Breast epithelium (tissue), 4 donors: ENCODE results near the gene TNRC18. TPM values are rescaled to one million over a fixed set of nuclear protein-coding genes. Genes with fewer than 3 reads are reported as not detected.
"Not testable (repeated sequence)": the region's sequence is repeated elsewhere in the genome, so short reads cannot be mapped to it uniquely, and the experiment has no call there.

Source experiments
- DNase-seq, 2 donors: peaks; one replicate each; pipeline ENCODE4 v3.0.0-alpha.2; 2019; ENCODE audit warnings: low spot score in 2 of 2
- H3K27ac ChIP-seq, 2 donors: fragments of 200-600 bp; sonication (generic) in 1 of 2; one replicate each; pipeline ENCODE4 v1.5.1; 2016 to 2019; ENCODE audit warnings: mild to moderate bottlenecking in 1 of 2
- H3K27me3 ChIP-seq, 2 donors: fragments of 200-600 bp; sonication (generic) in 1 of 2; one replicate each; pipeline versions ENCODE4 v1.5.1 to v1.6.0; 2017 to 2019; ENCODE audit warnings: control low read depth in 1 of 2, mild to moderate bottlenecking in 1 of 2
- H3K36me3 ChIP-seq: fragments of 200-600 bp; one replicate; pipeline ENCODE4 v1.5.1; 2019
- H3K4me1 ChIP-seq, 2 donors: fragments of 200-600 bp; sonication (generic); one replicate each; pipeline ENCODE4 v1.5.1; 2016 to 2019; ENCODE audit warnings: control low read depth in 1 of 2
- H3K4me3 ChIP-seq, 3 donors: fragments of 200-600 bp; sonication (generic); 1 replicate in 2 of 3; 2 replicates in 1 of 3; pipeline ENCODE4 v1.5.1; 2016 to 2019; ENCODE audit warnings: mild to moderate bottlenecking in 3 of 3, moderate library complexity in 2 of 3
- H3K9me3 ChIP-seq, 2 donors: fragments of 200-600 bp; sonication (generic) in 1 of 2; one replicate each; pipeline ENCODE4 v1.5.1; 2016 to 2019; ENCODE audit warnings: control low read depth in 1 of 2
- POLR2A ChIP-seq: fragments of 450-650 bp; IDR thresholded peaks from one replicate; pipeline ENCODE4 v1.6.1; 2016; ENCODE audit warnings: antibody characterized with exemption, mild to moderate bottlenecking, moderate library complexity
- POLR2AphosphoS5 ChIP-seq, 3 donors: sonication (generic); formaldehyde crosslinking; IDR thresholded peaks; one replicate each; pipeline ENCODE4 v1.6.1; 2017; ENCODE audit warnings: antibody characterized with exemption in 3 of 3
- intact Hi-C: fragments of 100-400 bp; cut with DNase I; formaldehyde crosslinking; loops from one replicate; pipeline ENCODE4 v1.15.1; 2023; ENCODE audit warnings: low total_unique reads
- total RNA-seq, 3 donors: library from RNA; depleted of rRNA; stranded (reverse); fragments of >200 nt; gene quantifications; one replicate each; pipeline ENCODE4 v1.1.0, GENCODE V29; 2016
- TF ChIP-seq, protein P1 (sequence below), 3 donors: fragments of 450-650 bp; IDR thresholded peaks; one replicate each; pipeline ENCODE4 v1.5.1; 2016 to 2017; ENCODE audit warnings: antibody characterized with exemption in 3 of 3, mild to moderate bottlenecking in 3 of 3, moderate library complexity in 3 of 3

TNRC18 gene
- total RNA-seq, 3 donors from 2014 or later: 32.2 to 72.4 (median 36.9) TPM

DNA sequence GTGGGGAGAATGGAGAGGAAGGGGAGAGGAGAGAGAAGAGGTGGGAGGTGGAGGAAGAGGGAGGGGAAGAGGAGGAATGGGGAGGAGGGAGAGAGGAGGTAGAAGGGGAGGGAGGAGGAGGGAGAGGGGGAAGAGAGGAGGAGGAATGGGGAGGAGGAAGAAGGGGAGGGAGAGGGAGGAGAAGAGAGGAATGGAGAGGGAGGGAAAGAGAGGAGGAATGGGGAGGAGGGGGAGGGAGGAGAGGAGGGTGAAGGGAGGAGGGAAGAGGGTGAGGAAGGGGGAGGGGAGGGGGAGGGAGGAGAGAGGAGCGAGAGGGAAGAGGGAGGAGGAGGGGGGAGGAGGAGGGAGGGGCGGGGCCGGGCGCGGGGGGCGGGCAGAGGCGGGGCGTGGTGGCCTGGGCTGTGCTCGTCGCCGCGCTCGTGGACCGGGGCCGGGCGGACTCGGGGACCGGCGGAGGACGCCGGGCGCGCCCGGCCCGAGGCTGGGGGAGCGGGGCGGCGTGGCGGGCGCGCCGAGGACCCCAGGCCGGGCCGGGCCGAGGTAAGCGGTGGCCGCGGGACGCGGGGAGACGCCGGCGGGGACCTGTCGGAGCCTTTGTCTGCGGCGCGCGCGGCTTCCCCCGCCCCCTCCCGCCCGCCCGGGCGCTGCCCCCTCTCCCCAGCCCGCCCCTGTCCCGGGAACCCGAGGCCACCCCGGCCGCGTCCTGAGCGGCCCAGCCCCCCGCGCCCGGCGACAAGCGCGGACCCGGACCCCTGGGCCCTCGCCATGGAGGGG, 140.9 kb downstream of the TNRC18 start, which contains the start of gene SLC29A4:
TSS of gene SLC29A4 (plus strand) at position 401 of the 774 bp plus-strand sequence. CDS start 4,874 bp downstream, outside the sequence.
- TF ChIP-seq, protein P1, sequence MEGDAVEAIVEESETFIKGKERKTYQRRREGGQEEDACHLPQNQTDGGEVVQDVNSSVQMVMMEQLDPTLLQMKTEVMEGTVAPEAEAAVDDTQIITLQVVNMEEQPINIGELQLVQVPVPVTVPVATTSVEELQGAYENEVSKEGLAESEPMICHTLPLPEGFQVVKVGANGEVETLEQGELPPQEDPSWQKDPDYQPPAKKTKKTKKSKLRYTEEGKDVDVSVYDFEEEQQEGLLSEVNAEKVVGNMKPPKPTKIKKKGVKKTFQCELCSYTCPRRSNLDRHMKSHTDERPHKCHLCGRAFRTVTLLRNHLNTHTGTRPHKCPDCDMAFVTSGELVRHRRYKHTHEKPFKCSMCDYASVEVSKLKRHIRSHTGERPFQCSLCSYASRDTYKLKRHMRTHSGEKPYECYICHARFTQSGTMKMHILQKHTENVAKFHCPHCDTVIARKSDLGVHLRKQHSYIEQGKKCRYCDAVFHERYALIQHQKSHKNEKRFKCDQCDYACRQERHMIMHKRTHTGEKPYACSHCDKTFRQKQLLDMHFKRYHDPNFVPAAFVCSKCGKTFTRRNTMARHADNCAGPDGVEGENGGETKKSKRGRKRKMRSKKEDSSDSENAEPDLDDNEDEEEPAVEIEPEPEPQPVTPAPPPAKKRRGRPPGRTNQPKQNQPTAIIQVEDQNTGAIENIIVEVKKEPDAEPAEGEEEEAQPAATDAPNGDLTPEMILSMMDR (IDR thresholded peaks at IDR 0.05): no peak
- TF ChIP-seq POLR2AphosphoS5 (IDR thresholded peaks at IDR 0.05): no peak
- no peak for TF ChIP-seq POLR2A
- peak within 1 kb of the TSS; percentile 38 to 65 (median 57) for H3K4me3 ChIP-seq
- no peak for DNase-seq
- H3K9me3 ChIP-seq: no peaks in the 10 kb centered on the region
- no peaks in the 10 kb centered on the region for H3K4me1 ChIP-seq
- H3K27me3 ChIP-seq: no peaks in the 10 kb centered on the region
- H3K27ac ChIP-seq: no peak within 1 kb of the TSS
- H3K36me3 ChIP-seq: no peaks in the 10 kb centered on the region
- intact Hi-C loops: no loop called here

DNA sequence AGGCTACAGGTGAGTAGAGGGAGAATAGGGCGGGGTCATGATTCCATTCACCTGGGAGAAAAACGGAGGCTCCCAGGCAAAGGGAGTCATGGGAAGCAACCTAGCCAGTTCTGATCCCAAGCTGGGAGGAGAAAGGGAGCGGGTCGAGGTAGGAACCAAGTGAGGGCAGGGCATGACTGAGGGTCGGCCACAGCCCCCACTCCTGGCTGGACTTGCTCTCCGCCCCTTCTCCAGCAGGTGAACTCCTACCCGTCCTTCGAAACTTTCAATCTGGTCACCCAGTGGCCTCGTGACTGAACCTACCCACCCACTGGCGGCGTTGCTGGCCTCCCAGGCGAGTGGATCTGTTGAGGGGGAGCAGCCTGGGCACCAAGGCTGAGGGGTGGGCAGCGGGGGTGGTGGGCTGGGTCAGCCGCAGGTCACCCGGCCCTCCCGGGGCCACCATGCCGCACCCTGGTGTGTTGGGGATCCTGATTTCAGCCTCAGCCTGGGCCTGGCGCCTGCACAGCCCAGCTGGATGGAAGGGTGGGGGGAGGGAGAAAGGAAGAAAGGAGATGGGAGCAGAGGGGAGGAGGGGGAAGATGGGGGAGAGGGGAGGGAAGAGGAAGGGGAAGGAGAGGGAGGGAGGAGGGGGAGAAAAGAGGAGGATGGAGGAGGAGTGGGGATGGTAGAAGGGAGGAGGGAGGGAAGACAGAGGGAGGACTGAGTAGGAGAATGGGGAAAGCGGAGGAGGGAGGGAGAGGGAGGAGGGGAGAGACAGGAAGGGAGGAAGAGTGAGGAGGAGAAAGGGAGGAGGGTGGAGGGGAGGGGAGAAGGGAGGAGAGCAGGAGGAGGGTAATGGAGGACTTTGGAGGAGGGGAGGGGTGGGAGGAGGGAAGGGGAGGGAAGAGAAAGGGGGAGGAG, 141.8 kb downstream of the TNRC18 start:
- not testable (repeated sequence) for H3K27ac ChIP-seq

DNA sequence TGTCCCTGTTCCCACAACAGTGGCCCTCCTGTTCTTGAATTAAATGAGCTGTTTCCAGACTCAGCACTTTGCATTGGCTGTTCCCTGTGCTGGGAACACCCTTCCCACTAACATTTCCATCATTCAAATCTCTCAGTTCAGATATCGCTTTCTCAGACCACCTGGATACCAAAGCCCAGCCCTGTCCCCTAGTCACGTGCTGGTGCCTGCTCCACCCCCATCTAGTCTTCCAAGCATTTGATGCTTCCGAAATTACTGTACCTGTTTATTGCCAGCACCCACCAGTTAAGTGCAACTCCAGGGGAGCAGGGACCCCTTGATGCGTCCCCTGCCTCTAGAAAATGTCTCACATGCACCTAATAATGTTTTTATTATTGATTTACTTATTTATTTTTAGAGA, 143.9 kb downstream of the TNRC18 start:
- no peak overlapping the region for H3K27ac ChIP-seq
- no peaks in the 10 kb centered on the region for H3K27me3 ChIP-seq
- H3K4me1 ChIP-seq: no peaks in the 10 kb centered on the region
- no peak for DNase-seq
- no peaks in the 10 kb centered on the region for H3K9me3 ChIP-seq
- no peak overlapping the region for H3K4me3 ChIP-seq
- intact Hi-C loops: loop anchor here (2.0 kb wide), 1 partner anchor 49 kb away; no protein-coding TSS in a partner anchor
- TF ChIP-seq POLR2AphosphoS5 (IDR thresholded peaks at IDR 0.05) (no peak), POLR2A (no peak)
- TF ChIP-seq, protein P1 (IDR thresholded peaks at IDR 0.05): no peak
- no peaks in the 10 kb centered on the region for H3K36me3 ChIP-seq

More for the DNA sequence above, 141.8 kb downstream of the TNRC18 start:
- H3K4me1 ChIP-seq, H3K4me3 ChIP-seq, H3K9me3 ChIP-seq, H3K27me3 ChIP-seq, DNase-seq, intact Hi-C loops, H3K36me3 ChIP-seq: not testable (repeated sequence)

DNA sequence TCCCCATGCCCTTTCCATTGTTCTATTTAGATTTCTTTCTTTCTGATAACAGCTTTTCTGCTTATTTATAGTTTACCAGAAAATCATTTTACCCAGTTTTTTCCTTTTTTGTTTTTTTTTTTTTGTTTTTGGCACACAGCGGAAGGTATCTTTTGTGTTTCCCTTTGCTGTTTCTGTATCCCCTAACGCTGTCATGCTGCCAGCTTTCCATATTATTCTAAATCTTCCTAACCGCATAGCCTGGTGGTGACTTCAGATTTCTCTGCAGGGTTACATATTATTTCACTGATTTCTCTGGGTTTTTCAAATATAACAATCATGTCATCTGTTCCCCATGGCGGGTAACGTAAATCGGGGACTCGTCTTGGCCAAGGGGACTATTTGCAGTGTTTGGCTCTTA, 144.9 kb downstream of the TNRC18 start:
- H3K27ac ChIP-seq: no peak overlapping the region
- intact Hi-C loops: loop anchor here (2.0 kb wide), 1 partner anchor 48 kb away; no protein-coding TSS in a partner anchor

DNA sequence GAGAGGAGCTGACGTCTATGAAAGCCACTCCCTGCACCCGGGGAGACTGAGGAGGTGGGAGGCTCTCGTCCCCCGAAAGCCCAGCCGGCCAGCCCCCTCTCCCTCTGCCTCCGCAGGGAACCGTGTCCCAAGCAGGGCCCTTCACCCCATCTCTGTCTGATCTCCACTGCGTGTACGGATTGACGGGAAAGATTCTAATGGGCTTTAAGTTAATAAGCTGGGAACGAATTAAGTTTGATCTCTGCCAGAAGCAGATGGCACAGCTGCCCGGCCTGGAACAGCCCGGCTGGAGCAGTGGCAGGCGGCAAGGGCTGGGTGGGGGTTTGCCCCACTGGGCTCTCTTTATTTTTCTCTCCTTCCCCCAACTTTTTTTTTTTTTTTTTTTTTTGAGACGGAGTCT, 147.0 kb downstream of the TNRC18 start:
- no peak overlapping the region for H3K27ac ChIP-seq
- TF ChIP-seq, protein P1 (IDR thresholded peaks at IDR 0.05): no peak
- TF ChIP-seq POLR2A (no peak), POLR2AphosphoS5 (IDR thresholded peaks at IDR 0.05) (no peak)
- no peak overlapping the region for H3K4me3 ChIP-seq
- intact Hi-C loops: no loop called here
- H3K9me3 ChIP-seq: no peaks in the 10 kb centered on the region
- DNase-seq: no peak
- no peaks in the 10 kb centered on the region for H3K36me3 ChIP-seq
- no peaks in the 10 kb centered on the region for H3K27me3 ChIP-seq
- H3K4me1 ChIP-seq: no peaks in the 10 kb centered on the region

More for the DNA sequence above, 144.9 kb downstream of the TNRC18 start:
- no peak for TF ChIP-seq POLR2AphosphoS5 (IDR thresholded peaks at IDR 0.05)
- TF ChIP-seq, protein P1 (IDR thresholded peaks at IDR 0.05): no peak
- no peak for TF ChIP-seq POLR2A
- Histone ChIP-seq H3K27me3 (no peaks in the 10 kb centered on the region), H3K4me3 (no peak overlapping the region), H3K9me3 (no peaks in the 10 kb centered on the region), H3K36me3 (no peaks in the 10 kb centered on the region), H3K4me1 (no peaks in the 10 kb centered on the region)
- DNase-seq: no peak

DNA sequence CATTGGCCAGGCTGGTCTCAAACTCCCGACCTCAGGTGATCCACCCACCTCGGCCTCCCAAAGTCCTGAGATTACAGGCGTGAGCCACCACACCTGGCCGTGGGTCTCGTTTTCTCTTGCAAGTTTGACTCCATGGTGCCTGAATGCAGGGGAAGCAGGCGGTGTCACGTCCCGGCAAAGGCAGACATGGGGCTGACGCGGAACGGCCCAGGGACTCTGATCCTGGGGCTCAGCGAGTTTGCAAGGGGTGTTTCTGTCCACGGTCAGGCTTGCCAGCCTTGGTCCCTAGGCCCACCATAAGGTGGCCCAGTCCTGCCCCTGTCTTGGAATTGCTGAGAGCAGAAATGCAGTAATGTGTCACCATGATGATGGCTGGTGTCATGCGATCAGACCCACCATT, 147.5 kb downstream of the TNRC18 start:
- H3K4me1 ChIP-seq, H3K9me3 ChIP-seq, H3K36me3 ChIP-seq, DNase-seq, intact Hi-C loops, H3K27ac ChIP-seq, H3K27me3 ChIP-seq, H3K4me3 ChIP-seq: not testable (repeated sequence)

DNA sequence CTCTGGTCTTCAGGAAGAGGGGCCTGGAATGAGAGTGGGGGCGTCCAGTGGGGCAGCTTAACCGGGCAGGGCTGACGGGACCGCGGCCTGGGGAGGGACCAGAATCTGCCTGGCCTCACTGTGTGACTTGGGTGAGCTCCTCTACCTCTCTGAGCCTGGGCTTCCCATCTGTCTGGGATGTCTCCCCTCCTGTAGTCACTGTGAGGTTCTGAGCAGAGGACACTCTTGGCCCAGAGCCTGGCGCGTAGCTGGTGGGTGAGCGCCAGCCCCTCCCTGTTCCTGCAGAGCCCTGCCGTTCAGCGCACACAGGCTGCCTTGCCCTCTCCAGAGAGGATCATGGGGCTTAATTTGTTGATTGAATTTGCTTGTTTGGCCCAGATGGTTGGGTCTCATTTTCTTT, 148.1 kb downstream of the TNRC18 start:
- intact Hi-C loops, H3K4me1 ChIP-seq, DNase-seq, H3K9me3 ChIP-seq, H3K4me3 ChIP-seq, H3K36me3 ChIP-seq, H3K27ac ChIP-seq, H3K27me3 ChIP-seq: not testable (repeated sequence)

DNA sequence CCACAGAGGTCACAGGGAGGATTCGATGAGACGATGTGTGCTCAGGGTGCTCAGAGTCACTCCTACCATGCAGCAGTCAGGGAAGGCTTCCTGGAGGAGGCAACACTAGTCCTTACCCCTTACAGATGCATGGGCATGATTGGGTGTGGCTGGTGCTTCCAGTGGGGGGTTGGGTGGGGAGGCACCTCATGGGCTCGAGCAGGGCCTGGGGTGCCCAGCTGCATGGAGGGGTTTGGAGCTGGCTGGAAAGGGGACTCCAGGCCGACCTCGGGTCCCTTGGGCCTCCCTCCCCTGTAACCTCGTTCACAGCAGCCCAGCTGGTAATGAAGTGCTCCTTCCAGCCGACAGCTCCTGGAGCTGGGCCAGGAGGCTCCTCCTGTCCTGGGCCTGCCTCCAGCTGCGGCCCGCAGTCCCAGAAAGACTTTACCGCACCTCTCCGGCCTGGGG, 148.6 kb downstream of the TNRC18 start:
- H3K4me1 ChIP-seq, H3K9me3 ChIP-seq, DNase-seq, H3K27me3 ChIP-seq, H3K36me3 ChIP-seq, H3K4me3 ChIP-seq, H3K27ac ChIP-seq, intact Hi-C loops: not testable (repeated sequence)
